Subcutaneous adipose tissue (tissue), 4 donors: ENCODE measurements around the gene HPSE2. TPM values are rescaled to one million over a fixed set of nuclear protein-coding genes. Genes with fewer than 3 reads are reported as not detected.

Experiments used
- CTCF ChIP-seq: fragments of 450-650 bp; IDR thresholded peaks from one replicate; pipeline ENCODE4 v1.5.1; 2016; ENCODE audit warnings: low read depth, mild to moderate bottlenecking, control low read depth, antibody characterized with exemption, moderate library complexity
- total RNA-seq, 4 donors: library from RNA; depleted of rRNA; stranded (reverse); fragments of >200 nt; gene quantifications; one replicate each; pipeline ENCODE4 v1.1.0, GENCODE V29; 2016

HPSE2 gene
- total RNA-seq, 4 donors from 2014 or later, result 0.34 to 3.2 (median 0.71) TPM

DNA sequence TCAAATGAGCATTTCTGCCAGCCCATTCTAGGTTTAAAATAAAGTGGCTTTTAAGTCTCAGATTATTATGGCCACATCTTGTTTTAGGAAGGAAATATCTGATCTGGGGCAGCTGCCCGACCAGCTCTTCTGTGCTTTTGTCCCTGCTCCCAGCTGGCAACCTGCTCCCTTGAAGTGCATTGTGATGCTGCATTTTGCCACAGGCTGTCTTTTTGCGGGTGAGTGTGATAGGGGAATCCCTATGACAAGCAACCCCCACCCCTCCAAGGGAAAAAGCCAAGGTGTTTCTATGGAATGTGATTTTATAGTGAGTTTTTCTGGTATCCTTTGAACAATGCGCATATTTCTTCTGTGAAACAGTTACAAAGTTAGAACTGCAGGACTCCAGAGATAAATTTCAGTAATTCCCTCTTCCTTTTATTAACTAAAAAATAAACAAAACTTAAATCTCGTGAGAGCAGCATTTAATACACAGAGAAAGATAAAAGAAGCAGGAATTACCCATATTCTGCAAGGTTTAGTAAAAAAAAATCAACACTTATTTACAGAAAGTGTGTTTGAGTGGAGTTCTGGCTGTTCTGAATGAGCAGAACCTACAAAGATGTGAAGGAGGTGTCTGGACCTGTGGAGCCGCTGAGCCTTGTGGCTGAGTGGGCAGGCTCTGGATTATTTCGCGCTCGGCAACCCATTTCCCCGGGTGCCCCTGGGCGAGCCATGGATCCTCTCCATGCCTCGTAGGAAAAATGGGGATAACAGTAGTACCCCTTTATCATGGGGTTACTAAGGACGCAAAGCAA is 778.8 kb downstream of the HPSE2 start:
- TF ChIP-seq CTCF, result no peak

DNA sequence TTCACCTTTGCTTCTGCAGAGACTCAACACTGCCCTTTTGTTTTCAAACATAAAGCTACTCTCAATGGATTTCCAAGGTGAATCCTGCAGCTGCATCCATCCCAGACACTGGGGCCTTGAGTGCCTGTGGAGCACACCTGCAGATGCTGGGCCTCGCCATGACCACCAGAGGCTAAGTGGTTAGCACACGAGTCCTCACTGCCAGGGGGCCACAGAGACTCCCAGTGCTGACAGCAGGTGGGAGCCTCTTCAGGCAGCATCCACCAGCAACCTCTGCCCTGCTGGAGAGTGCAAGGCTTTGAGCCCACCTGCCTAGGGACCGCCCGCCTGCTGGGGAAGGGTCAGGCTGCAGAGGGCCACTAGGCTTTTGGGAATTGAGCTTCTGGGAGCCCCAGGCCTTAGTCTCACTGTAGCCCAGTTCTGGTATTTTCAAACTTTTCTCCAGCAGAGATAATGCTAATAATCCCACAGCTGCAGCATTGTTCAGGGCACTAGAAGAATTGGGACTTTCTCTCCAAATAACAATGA is 779.5 kb downstream of the HPSE2 start:
- no peak for TF ChIP-seq CTCF

DNA sequence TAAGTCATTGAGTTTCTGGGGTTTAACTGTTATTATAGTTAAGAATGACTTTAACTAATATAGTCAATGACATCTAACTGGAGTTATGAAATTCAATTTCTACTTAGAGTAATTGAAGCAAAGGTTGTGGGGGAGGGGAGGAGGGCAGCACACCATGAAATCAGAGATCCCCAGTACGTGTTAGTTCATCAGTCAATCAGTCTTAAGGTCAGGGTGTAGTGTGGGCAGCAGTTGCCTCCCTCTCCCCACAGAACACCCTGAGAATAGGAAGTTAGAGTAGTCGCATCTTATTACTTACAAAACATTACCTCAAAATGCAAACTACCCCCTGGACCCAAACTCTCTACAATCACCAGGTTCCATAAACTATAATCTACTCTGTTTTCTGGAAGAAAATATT is 781.9 kb downstream of the HPSE2 start:
- TF ChIP-seq CTCF, result no peak

GRCh38 chr10:98450618-98451017 is 785.0 kb downstream of the HPSE2 start:
- TF ChIP-seq CTCF, result no peak

- TF ChIP-seq CTCF, result no peak
Observed at GRCh38 chr10:98449287-98449686, 786.4 kb downstream of the HPSE2 start.

- TF ChIP-seq CTCF, result no peak
Observed at GRCh38 chr10:98446661-98447221, 788.9 kb downstream of the HPSE2 start, which contains the start of gene HPS1. TSS of gene HPS1 (minus strand) at chr10:98446935. CDS start at chr10:98443240, 3,695 bp downstream.

- TF ChIP-seq CTCF, result no peak
Observed at GRCh38 chr10:98446151-98446660, 789.4 kb downstream of the HPSE2 start.
